Osteoblast (primary cell): ENCODE data around the gene KCNK15. TPM values are rescaled to one million over a fixed set of nuclear protein-coding genes. Genes with fewer than 3 reads are reported as not detected.
A peak's percentile ranks its signal among the peaks of the same experiment; 100 is the strongest.

Experiments used
- DNase-seq: peaks from one replicate; pipeline ENCODE4 v3.0.0; 2011; ENCODE audit warnings: low spot score, mixed read lengths; ENCODE audit not compliant: insufficient read length; ENCODE audit errors: missing footprints
- H2AFZ ChIP-seq: 2 replicates; pipeline ENCODE4 v1.6.0; 2011; ENCODE audit warnings: mild to moderate bottlenecking, low read length
- H3K27ac ChIP-seq: 2 replicates; pipeline ENCODE4 v1.5.1; 2011; ENCODE audit warnings: mild to moderate bottlenecking, low read depth, low read length, moderate library complexity
- H3K27me3 ChIP-seq: 2 replicates; pipeline ENCODE4 v1.6.0; 2012; ENCODE audit warnings: mild to moderate bottlenecking, control low read depth, inconsistent platforms, low read length, moderate library complexity; ENCODE audit not compliant: insufficient read depth
- H3K36me3 ChIP-seq: 2 replicates; pipeline ENCODE4 v1.5.1; 2011; ENCODE audit warnings: mild to moderate bottlenecking, low read length, control low read depth, moderate library complexity; ENCODE audit not compliant: insufficient read depth
- H3K4me1 ChIP-seq: 2 replicates; pipeline ENCODE4 v1.5.1; 2011; ENCODE audit warnings: mild to moderate bottlenecking, low read length, control low read depth, moderate library complexity; ENCODE audit not compliant: insufficient read depth
- H3K4me2 ChIP-seq: 2 replicates; pipeline ENCODE4 v1.6.0; 2011; ENCODE audit warnings: mild to moderate bottlenecking, low read length; ENCODE audit not compliant: insufficient read depth
- H3K4me3 ChIP-seq: fragments of 200-600 bp; sonication (generic); 3 replicates; pipeline ENCODE4 v1.5.1; 2012; ENCODE audit warnings: mild to moderate bottlenecking, low read length, inconsistent platforms; ENCODE audit not compliant: insufficient read depth
- H3K79me2 ChIP-seq: 2 replicates; pipeline ENCODE4 v1.6.0; 2012; ENCODE audit warnings: mild to moderate bottlenecking, low read length, control low read depth, inconsistent platforms; ENCODE audit not compliant: insufficient read depth
- H3K9me3 ChIP-seq: 2 replicates; pipeline ENCODE4 v1.5.1; 2011; ENCODE audit warnings: low read depth, low read length, control low read depth
- H4K20me1 ChIP-seq: 2 replicates; pipeline ENCODE4 v1.6.0; 2012; ENCODE audit warnings: mild to moderate bottlenecking, low read length, control low read depth; ENCODE audit not compliant: insufficient read depth
- CTCF ChIP-seq: IDR thresholded peaks from 2 replicates; pipeline ENCODE4 v1.5.1; 2011; ENCODE audit warnings: mild to moderate bottlenecking, low read depth, low read length, moderate library complexity; ENCODE audit errors: extremely low read depth
- total RNA-seq: library from RNA; depleted of rRNA; stranded (reverse); fragments of >200 nt; gene quantifications from 2 replicates; pipeline ENCODE4 v1.2.3, GENCODE V29; 2012

The KCNK15 gene
- total RNA-seq, 1 donor = 121 TPM

GRCh38 chr20:44703183-44703925, 42.3 kb upstream of the KCNK15 start:
- no peak for DNase-seq
- H3K27ac ChIP-seq = peak overlapping the region; percentile 49
- no peaks in the 10 kb centered on the region for H3K36me3 ChIP-seq

DNA sequence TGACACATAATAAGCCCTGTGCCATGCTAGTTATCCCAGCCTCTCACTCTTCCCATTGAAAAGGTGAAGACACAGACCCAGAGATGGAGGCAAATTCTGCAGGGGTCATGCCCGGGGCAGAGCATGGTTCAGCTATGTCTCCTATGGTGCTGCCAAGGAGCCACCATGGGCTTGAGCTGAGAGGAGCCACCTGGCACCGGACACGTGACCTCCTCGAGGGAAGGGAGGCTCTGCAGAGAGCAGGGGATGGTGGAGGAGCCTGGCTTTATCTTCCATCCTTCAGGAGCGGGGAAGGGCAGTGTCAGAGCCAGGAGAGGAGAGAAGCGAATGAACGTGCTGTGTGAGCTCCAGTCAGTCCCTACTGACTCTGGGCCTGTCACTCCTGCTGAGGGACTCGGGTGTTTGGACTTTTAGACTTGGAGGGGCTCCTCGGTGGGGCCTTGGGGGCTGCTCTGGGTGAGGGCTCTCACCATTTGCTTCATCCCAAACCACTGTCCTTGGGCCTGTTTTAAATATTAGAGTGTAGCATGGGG, 41.6 kb upstream of the KCNK15 start:
- H2AFZ ChIP-seq = peak overlapping the region; percentile 33
- no peak overlapping the region for H3K4me2 ChIP-seq
- peak overlapping the region; percentile 49 for H3K27ac ChIP-seq

More at GRCh38 chr20:44703183-44703925, 42.3 kb upstream of the KCNK15 start:
- Histone ChIP-seq H3K9me3 (no peaks in the 10 kb centered on the region), H3K4me1 (peaks cover 64% of the 10 kb centered on the region), H3K79me2 (no peaks in the 10 kb centered on the region), H3K27me3 (no peaks in the 10 kb centered on the region), H2AFZ (no peak overlapping the region), H4K20me1 (no peaks in the 10 kb centered on the region), H3K4me3 (no peak overlapping the region), H3K4me2 (peak overlapping the region; percentile 46)
- no peak for TF ChIP-seq CTCF

GRCh38 chr20:44704551-44704971, 41.1 kb upstream of the KCNK15 start:
- Histone ChIP-seq H3K4me3 (no peak overlapping the region), H4K20me1 (no peaks in the 10 kb centered on the region), H3K36me3 (no peaks in the 10 kb centered on the region), H3K79me2 (no peaks in the 10 kb centered on the region), H2AFZ (peak overlapping the region; percentile 33), H3K4me1 (peaks cover 64% of the 10 kb centered on the region), H3K4me2 (no peak overlapping the region), H3K27ac (peak overlapping the region; percentile 49), H3K27me3 (no peaks in the 10 kb centered on the region), H3K9me3 (no peaks in the 10 kb centered on the region)
- DNase-seq = peak; percentile 92
- no peak for TF ChIP-seq CTCF

More for the DNA sequence above, 41.6 kb upstream of the KCNK15 start:
- no peaks in the 10 kb centered on the region for H3K27me3 ChIP-seq
- H3K79me2 ChIP-seq = no peaks in the 10 kb centered on the region
- H3K9me3 ChIP-seq = no peaks in the 10 kb centered on the region
- TF ChIP-seq CTCF = no peak
- no peaks in the 10 kb centered on the region for H3K36me3 ChIP-seq
- no peak for DNase-seq
- peaks cover 64% of the 10 kb centered on the region for H3K4me1 ChIP-seq
- no peak overlapping the region for H3K4me3 ChIP-seq
- H4K20me1 ChIP-seq = no peaks in the 10 kb centered on the region

DNA sequence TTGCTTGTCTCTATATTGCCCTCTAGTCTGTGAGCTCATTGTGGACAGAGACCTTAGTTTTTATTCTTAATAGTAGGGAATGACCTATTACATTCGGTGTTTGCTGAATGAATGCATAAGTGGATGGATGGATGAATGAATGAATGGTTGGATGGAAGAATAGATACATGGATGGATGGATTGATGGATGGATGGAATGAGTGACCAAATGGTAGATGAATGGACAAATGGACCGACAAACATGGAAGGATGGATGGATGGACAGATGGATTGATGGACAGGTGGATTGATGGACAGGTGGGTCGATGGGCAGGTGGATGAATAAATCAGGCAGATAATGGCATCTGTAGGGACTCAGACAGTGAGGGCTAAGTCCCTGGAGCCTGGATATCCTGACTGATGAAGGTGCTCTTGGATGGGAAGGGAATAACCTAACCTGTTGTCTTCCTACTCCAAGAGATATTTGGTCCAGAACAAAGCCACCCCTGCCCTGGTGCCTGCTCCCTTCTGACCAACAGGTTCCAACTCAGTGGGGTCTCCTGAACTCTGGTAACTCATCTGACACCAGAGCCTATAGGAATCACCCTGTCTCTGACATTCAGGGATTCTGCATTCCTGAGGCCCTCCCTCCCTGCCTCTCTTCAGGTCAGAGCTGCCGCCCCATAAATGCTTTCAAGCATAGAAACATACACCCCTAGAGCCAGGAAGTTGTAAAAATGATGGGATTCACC, 40.1 kb upstream of the KCNK15 start:
- H4K20me1 ChIP-seq = no peaks in the 10 kb centered on the region
- no peaks in the 10 kb centered on the region for H3K36me3 ChIP-seq
- H3K9me3 ChIP-seq = no peaks in the 10 kb centered on the region
- no peak overlapping the region for H3K4me2 ChIP-seq
- no peak overlapping the region for H2AFZ ChIP-seq
- H3K4me1 ChIP-seq = peaks cover 64% of the 10 kb centered on the region
- no peaks in the 10 kb centered on the region for H3K27me3 ChIP-seq
- H3K79me2 ChIP-seq = no peaks in the 10 kb centered on the region
- peak overlapping the region; percentile 75 for H3K27ac ChIP-seq
- no peak for TF ChIP-seq CTCF
- DNase-seq = no peak
- H3K4me3 ChIP-seq = no peak overlapping the region
